GM12864 (cell line): ENCODE data around the gene ZNF319.

Experiments used
- DNase-seq: peaks from one replicate; pipeline ENCODE4 v3.0.0-alpha.2; 2011; ENCODE audit warnings: low read depth
- H3K4me3 ChIP-seq: 2 replicates; pipeline ENCODE4 v1.5.1; 2011; ENCODE audit warnings: mild to moderate bottlenecking, low read depth, low read length, control low read depth
- CTCF ChIP-seq: IDR thresholded peaks from 2 replicates; pipeline ENCODE4 v1.5.1; 2011; ENCODE audit warnings: low read depth, mild to moderate bottlenecking, moderate library complexity, low read length, control low read depth, inconsistent platforms; ENCODE audit errors: missing control alignments

ZNF319 gene

GRCh38 chr16:57959804-57960203 is 40.7 kb downstream of the ZNF319 start:
- TF ChIP-seq CTCF, result no peak
- no peak overlapping the region for H3K4me3 ChIP-seq
- DNase-seq, result no peak

GRCh38 chr16:57959121-57959520 is 41.4 kb downstream of the ZNF319 start:
- no peak overlapping the region for H3K4me3 ChIP-seq
- TF ChIP-seq CTCF, result no peak
- DNase-seq, result no peak

- TF ChIP-seq CTCF, result no peak
- no peak for DNase-seq
Measured at GRCh38 chr16:57958544-57958943, 41.9 kb downstream of the ZNF319 start.

GRCh38 chr16:57957673-57958392 is 42.6 kb downstream of the ZNF319 start:
- no peak overlapping the region for H3K4me3 ChIP-seq
- no peak for DNase-seq
- no peak for TF ChIP-seq CTCF

More at GRCh38 chr16:57958544-57958943, 41.9 kb downstream of the ZNF319 start:
- H3K4me3 ChIP-seq, result no peak overlapping the region

GRCh38 chr16:57956924-57957672 is 43.4 kb downstream of the ZNF319 start:
- no peak overlapping the region for H3K4me3 ChIP-seq
- DNase-seq, result no peak

GRCh38 chr16:57956270-57956808 is 44.1 kb downstream of the ZNF319 start:
- TF ChIP-seq CTCF, result no peak
- no peak for DNase-seq
- H3K4me3 ChIP-seq, result no peak overlapping the region

More at GRCh38 chr16:57956924-57957672, 43.4 kb downstream of the ZNF319 start:
- TF ChIP-seq CTCF, result no peak
